ENCODE measurements around the gene COL4A2.

Gene COL4A2

GRCh38 chr13:110423689-110424302 lies 116.7 kb downstream of the COL4A2 start:
- DNase-seq: no peak

GRCh38 chr13:110424569-110425443 lies 117.7 kb downstream of the COL4A2 start:
- no peak for DNase-seq

- no peak for DNase-seq
Measured at GRCh38 chr13:110425444-110425780, 118.3 kb downstream of the COL4A2 start.

GRCh38 chr13:110426735-110427134 lies 119.7 kb downstream of the COL4A2 start:
- DNase-seq: no peak

GRCh38 chr13:110428313-110428712 lies 121.2 kb downstream of the COL4A2 start:
- no peak for DNase-seq

- no peak for DNase-seq
Measured at GRCh38 chr13:110430391-110431336, 123.6 kb downstream of the COL4A2 start.

- no peak for DNase-seq
Measured at GRCh38 chr13:110431425-110432294, 124.6 kb downstream of the COL4A2 start.

GRCh38 chr13:110432522-110432921 lies 125.4 kb downstream of the COL4A2 start:
- no peak for DNase-seq

GRCh38 chr13:110433014-110433413 lies 125.9 kb downstream of the COL4A2 start:
- DNase-seq: no peak

GRCh38 chr13:110434629-110435028 lies 127.5 kb downstream of the COL4A2 start:
- no peak for DNase-seq

- no peak for DNase-seq
Measured at GRCh38 chr13:110435331-110435730, 128.2 kb downstream of the COL4A2 start.

- no peak for DNase-seq
Measured at GRCh38 chr13:110436276-110436675, 129.2 kb downstream of the COL4A2 start.

GRCh38 chr13:110436786-110437370 lies 129.8 kb downstream of the COL4A2 start:
- no peak for DNase-seq

- DNase-seq: no peak
Measured at GRCh38 chr13:110438211-110438610, 131.1 kb downstream of the COL4A2 start.

- DNase-seq: no peak
Measured at GRCh38 chr13:110438776-110439175, 131.7 kb downstream of the COL4A2 start.

- no peak for DNase-seq
Measured at GRCh38 chr13:110440946-110441731, 134.1 kb downstream of the COL4A2 start.

GRCh38 chr13:110442930-110443621 lies 136.0 kb downstream of the COL4A2 start:
- DNase-seq: no peak

GRCh38 chr13:110443622-110444225 lies 136.6 kb downstream of the COL4A2 start:
- no peak for DNase-seq

- no peak for DNase-seq
Measured at GRCh38 chr13:110444226-110444653, 137.2 kb downstream of the COL4A2 start.

- DNase-seq: no peak
Measured at GRCh38 chr13:110445183-110445582, 138.1 kb downstream of the COL4A2 start.
